ENCODE measurements around the gene CORO2A. TPM values are rescaled to one million over a fixed set of nuclear protein-coding genes. Genes with fewer than 3 reads are reported as not detected.

CORO2A gene
- total and polyA plus RNA-seq, 2 of the 4 experiments (the other 2 are of a cell fraction): 1.9 to 2.2 TPM

DNA sequence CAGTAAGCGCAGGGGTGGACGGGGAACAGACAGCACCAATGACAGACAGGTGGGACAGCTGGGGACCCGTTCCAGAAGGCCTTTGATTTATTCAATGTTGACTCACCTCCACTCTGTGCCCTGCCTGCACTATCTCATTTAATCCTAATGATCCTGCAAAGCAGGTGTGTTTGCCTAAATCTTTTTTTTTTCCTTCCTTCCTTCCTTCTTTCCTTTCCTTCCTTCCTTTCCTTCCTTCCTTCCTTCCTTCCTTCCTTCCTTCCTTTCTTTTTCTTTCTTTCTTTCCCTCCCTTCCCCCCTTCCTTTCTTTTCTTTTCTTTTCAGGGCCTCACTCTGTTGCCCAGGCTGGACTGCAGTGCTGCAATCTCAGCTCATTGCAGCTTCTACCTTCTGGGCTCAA, 17.1 kb upstream of the CORO2A start:
- H4K91ac ChIP-seq (ENCODE audit: insufficient read depth, low read depth, low read length): no peak overlapping the region
- dilution Hi-C loops (cut with HindIII; ENCODE audit: low sequenced_read_pairs, unreplicated experiment): no loop called here
- H3K14ac ChIP-seq (replicated peaks; ENCODE audit: low read depth, low read length): no peak overlapping the region
- BruUV-seq (replicated peaks): no TSS peak
- H3K23ac ChIP-seq (ENCODE audit: low read depth, low read length): no peak overlapping the region
- H3K4me2 ChIP-seq (ENCODE audit: low read depth, low read length): no peak overlapping the region
- H4K20me1 ChIP-seq (ENCODE audit: insufficient read depth, low read length): no peaks in the 10 kb centered on the region
- no peak overlapping the region for H2AK9ac ChIP-seq (replicated peaks; ENCODE audit: low read depth, low read length, poor library complexity)
- no peak overlapping the region for H4K8ac ChIP-seq (ENCODE audit: low read depth in 2 of 2, low read length in 2 of 2)
- no peak overlapping the region for H3K56ac ChIP-seq (ENCODE audit: extremely low read depth, insufficient read depth, low read length)
- ChIA-PET POLR2A (ENCODE audit: unreplicated experiment) (interaction anchor here (0.7 kb wide), 1 partner anchor 46 kb away, joined by 3 read pairs; no protein-coding TSS in a partner anchor), CTCF (no interaction called here)
- H3K18ac ChIP-seq (ENCODE audit: low read depth, low read length): no peak overlapping the region
- ATAC-seq (ENCODE audit: low read depth) (no peak), DNase-seq (no peak)
- H2BK20ac ChIP-seq (ENCODE audit: low read depth, low read length): no peak overlapping the region
- no peak overlapping the region for H3K9ac ChIP-seq (ENCODE audit: low read depth, low read length)
- no peak overlapping the region for H2BK15ac ChIP-seq (ENCODE audit: low read depth, low read length)
- no peak for TF ChIP-seq ELK1 (IDR thresholded peaks at IDR 0.05; ENCODE audit: borderline replicate concordance, low read depth, low read length)
- TF ChIP-seq RAD21 (IDR thresholded peaks at IDR 0.05; ENCODE audit: low read length): no peak
- no peak for TF ChIP-seq CTCF (conservative IDR thresholded peaks at IDR 0.05; ENCODE audit: low read depth, low read length)
- no peak overlapping the region for H3K27ac ChIP-seq (ENCODE audit: insufficient read depth, low read length)
- no peak overlapping the region for H2BK120ac ChIP-seq (ENCODE audit: low read depth, low read length)
- in situ Hi-C loops (cut with MboI; ENCODE audit: low sequenced_read_pairs): loop anchor here (5.0 kb wide), 1 partner anchor 53 kb away; no protein-coding TSS in a partner anchor
- H3K36me3 ChIP-seq (ENCODE audit: control insufficient read depth, insufficient read depth, low read length): peaks cover 15% of the 10 kb centered on the region; the same call in 1 of the 2 replicates
- intact Hi-C loops (cut with micrococcal nuclease): loop anchor here (5.0 kb wide), 2 partner anchors 287 to 583 kb away; partner anchors contain the start of gene TRMO
- WGBS, 2 experiments (ENCODE audit: extremely low coverage in 2 of 2, insufficient read length in 1 of 2): no CpG with 5 or more reads among the region's 3 CpGs
- H3K9me1 ChIP-seq (ENCODE audit: insufficient read depth, low read length): no peaks in the 10 kb centered on the region
- no peak overlapping the region for H2AFZ ChIP-seq (replicated peaks; ENCODE audit: low read length, poor library complexity)
- H2BK5ac ChIP-seq (ENCODE audit: low read depth, low read length, poor library complexity, severe bottlenecking): no peak overlapping the region
- H4K5ac ChIP-seq (ENCODE audit: low read depth, low read length): no peak overlapping the region
- no peak overlapping the region for H3K4me3 ChIP-seq (ENCODE audit: insufficient read depth, low read depth, low read length)
- H3K79me1 ChIP-seq (ENCODE audit: low read depth in 1 of 2, low read length in 2 of 2): peaks cover 4 to 17% of the 10 kb centered on the region in 2 experiments; a peak in 2 of 4 replicates
- H3K27me3 ChIP-seq (ENCODE audit: control insufficient read depth, insufficient read depth, low read length): no peaks in the 10 kb centered on the region
- no peak overlapping the region for H2AK5ac ChIP-seq (ENCODE audit: low read depth, low read length)
- H3K4me1 ChIP-seq (ENCODE audit: control insufficient read depth, insufficient read depth, low read length): peaks cover under 1% of the 10 kb centered on the region; the same call in 1 of the 2 replicates
- no peak overlapping the region for H3K4ac ChIP-seq (ENCODE audit: low read depth, low read length)
- H3K9me3 ChIP-seq (ENCODE audit: control insufficient read depth, insufficient read depth, low read length): no peaks in the 10 kb centered on the region

All from IMR-90 (cell line).